ELF-1 (cell line): ENCODE results near the gene PITHD1.
"Not testable (repeated sequence)": the region's sequence is repeated elsewhere in the genome, so short reads cannot be mapped to it uniquely, and the experiment has no call there.

Experiments used
- DNase-seq: peaks from one replicate; pipeline ENCODE4 v3.0.0-alpha.2; 2016; ENCODE audit warnings: low read depth, low spot score

Gene PITHD1

DNA sequence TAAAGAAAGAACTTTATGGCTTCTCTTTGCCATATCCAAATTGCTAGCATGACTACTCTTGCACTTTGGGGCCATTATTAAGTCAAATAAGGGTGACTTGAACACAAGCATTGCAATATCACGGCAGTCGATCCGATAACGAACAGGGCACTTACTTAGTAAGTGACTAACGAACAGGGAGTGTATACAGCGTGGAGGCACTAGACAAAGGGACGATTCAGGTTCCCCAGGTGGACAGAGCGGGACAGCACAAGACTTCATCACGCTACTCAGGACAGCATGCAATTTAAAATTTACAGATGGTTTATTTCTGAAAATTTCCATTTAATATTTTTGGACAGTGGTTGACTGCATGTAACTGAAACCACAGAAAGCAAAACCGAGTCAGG, 5.4 kb upstream of the PITHD1 start:
- DNase-seq, result no peak

DNA sequence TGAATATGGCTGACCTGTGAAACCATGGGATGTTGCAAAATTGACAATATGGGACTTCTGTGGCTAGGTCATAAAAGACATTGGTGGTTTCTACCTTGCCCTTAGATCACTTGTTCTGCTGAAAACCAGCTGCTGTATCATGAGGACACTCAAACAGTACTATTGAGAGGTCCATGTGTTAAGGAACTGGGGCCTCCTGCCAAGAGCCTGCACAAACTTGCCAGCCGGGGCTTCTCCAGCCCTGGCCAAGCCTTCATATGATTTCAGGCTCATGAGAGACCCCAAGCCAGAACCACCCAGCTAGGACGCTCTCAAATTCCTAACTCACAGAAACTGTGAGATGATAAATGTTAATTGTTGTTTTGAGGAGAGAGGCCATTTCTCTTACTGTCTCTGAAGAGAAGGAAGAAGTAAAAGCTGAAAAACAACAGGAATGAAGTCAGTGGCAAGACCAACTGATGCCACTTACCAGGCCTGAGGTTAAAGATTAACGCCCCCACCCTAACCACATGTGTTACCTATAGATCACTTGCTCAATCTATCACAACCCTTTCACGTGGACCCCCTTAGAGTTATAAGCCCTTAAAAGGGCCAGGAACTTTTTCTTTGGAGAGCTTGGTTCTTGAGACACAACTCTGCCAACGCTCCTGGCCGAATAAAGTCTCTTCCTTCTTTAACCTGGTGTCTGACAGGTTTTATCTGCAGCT, 3.9 kb upstream of the PITHD1 start:
- DNase-seq, result no peak

DNA sequence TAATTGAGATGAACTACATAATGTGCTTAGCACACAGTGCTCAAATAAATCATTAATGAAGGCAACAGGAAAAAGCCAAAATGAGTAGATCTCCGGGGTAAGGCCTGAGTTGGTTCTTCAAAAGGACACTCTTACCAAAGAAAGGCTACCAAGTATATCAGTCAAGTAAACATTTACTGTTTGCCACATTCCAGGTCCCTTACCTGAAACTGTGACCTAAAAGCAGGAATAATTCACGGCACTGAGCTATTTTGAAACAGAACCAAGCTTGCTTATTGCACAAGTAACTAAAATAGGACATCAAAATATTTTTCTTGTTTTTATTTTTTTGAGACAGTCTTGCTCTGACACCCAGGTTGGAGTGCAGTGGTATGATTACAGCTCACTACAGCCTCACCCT, 2.0 kb upstream of the PITHD1 start:
- DNase-seq, result no peak

DNA sequence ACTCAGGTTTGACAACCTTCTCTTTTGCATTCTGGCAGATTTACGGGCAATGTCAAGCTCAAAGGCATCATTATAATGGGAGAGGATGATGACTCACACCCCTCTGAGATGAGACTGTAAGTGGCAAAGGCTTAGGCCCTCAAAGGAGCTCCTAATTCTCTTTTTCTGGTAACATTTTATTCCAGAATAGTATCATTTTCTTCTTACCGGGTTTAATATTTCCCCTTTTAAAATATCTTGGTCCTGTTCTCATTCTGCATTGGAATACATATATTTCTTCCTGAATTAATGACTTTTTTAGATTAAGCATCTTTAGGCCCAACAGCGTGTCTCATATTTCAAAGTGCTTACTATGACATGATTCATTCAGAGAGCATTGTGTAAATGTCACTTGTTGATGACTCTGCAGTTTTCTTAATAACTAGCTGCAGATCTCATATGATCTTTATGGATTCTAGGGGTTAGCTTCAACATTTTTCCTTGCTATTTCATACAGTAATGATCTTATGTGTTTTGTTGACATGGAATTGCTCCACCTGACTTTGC, 1.7 kb downstream of the PITHD1 start:
- DNase-seq, result no peak

DNA sequence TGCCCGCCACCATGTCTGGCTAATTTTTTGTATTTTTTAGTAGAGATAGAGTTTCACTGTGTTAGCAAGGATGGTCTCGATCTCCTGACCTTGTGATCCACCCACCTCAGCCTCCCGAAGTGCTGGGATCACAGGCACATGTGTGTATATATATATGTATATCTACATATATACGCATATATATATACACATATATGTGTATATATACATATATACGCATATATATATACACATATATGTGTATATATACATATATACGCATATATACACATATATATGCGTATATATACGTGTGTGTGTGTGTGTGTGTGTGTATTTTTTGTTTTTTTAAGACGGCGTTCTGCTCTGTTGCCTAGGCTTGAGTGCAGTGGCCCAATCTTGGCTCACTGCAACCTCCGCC, 4.9 kb downstream of the PITHD1 start:
- not testable (repeated sequence) for DNase-seq

DNA sequence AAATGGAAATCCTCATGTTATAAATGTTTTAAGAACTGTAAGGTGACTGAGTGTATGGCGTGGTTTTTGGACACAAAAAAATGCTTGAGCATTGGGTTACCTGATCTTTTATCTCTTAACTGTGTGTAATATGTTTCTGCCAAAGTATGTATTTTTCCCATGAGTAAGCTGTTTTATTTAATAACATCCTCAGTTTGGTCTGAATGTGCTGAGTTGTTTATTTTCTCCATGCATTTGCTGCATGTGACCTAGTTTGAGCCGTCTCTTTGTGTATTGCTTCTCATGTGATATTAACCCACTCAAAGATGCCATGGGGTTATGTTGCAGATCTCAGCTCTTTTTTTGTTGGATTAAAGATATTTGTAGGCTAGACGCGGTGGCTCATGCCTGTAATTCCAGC, 6.6 kb downstream of the PITHD1 start:
- no peak for DNase-seq

DNA sequence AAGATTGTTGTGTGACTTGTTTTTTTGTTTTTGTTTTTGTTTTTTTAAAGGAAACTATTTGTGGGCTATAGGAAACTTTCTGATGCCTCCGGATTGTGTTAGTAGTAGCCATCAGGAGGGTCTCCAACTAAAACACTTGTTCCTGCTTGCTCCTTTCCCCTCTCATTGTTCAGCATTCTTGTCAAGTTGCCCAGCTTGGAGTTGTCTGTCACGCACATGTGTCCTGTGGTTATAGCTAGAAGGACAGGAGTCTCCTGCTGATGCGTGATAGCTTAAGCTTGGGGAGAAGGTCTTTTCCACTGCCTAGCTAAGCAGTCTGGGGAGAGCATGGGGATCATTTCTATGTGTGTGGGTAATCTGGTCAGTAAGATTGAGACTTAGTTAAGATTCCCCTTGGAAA, 9.5 kb downstream of the PITHD1 start:
- DNase-seq, result no peak

DNA sequence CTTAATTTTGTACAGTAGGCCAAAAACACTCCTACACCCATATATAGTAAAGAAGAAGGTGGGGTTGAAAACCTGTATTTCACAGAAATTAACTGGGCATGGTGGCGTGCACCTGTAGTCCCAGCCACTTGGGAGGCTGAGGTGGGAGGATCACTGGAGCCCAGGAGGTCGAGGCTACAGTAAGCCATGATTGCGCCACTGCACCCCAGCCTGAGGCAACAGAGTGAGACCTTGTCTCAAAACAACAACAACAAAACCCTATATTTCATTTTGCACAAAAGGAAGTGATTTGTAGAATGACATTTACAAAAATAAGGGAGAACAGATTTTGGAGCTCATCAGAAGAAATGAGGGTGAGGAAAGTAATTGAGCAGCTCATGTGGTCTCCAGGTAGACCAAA, 10.5 kb downstream of the PITHD1 start:
- no peak for DNase-seq

DNA sequence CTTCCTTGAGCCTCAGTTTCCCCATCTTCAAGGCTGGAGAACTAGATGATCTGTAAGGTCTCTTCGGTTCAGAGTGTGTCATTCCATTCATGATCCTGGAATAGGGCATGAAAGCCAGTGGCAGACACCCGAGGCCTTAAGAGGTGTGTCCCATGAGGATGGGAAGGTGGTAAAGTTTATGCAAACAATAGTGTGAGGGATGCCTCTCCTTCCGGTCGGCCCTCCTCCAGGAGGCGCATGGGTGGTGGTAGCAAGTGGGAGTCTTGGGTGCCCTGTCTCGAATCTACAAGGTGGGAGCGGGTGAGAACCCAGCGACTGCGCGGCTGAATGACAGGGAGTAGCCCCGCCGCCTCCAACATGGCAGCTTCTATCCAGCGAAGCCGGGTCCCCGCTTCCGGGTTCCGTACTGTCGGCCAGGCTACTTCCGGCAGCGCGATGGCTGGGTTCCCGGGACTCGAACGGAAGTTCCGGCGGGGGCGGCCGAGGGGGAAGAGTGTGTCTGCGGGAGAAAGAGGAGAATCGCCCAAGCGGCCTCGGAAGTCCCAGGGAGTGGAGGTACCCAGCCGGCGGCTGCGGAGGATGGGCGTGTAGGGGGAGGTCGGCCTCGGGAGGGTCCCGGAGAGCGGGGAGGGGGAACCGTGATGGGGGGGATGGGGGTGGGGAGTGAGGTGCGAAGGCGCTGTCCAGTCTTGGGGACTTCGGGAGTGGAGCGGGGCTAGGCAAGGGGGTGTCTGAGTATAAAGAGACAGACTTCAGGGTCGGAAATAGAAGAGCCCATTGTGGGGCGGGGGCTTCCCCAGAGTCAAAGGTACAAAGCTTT, 12.7 kb downstream of the PITHD1 start, which contains the start of gene LYPLA2:
TSS of gene LYPLA2 (plus strand) at position 450 of the 820 bp plus-strand sequence. CDS start 1,538 bp downstream, outside the sequence.
- peak; percentile 91 for DNase-seq

DNA sequence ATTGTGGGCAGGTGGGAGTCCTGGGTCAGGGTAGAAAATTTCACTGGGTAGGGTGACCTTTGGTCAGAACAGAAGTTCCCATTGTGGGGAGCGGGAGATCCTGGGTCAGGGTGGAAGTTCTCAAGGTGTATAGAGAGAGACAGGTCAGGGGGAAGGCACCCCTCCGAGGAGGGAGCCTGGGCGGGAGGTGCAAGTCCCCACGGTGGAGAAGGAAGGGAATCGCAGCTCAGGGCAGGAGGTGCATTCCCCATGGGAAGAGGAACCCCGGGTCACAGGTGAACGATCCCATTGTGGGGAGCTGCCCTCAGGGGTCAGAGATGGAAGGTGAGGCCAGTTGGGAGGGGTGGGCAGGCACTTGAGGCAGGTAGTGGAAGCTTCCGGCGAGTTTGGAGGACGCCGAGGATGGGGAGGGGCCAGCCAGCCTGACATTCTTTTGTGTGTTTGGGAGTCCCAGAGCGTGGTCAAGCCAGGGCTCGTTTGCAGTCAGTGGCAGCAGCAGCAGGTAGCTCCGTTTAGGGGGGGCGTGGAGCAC, 13.4 kb downstream of the PITHD1 start:
- peak; percentile 65 for DNase-seq

DNA sequence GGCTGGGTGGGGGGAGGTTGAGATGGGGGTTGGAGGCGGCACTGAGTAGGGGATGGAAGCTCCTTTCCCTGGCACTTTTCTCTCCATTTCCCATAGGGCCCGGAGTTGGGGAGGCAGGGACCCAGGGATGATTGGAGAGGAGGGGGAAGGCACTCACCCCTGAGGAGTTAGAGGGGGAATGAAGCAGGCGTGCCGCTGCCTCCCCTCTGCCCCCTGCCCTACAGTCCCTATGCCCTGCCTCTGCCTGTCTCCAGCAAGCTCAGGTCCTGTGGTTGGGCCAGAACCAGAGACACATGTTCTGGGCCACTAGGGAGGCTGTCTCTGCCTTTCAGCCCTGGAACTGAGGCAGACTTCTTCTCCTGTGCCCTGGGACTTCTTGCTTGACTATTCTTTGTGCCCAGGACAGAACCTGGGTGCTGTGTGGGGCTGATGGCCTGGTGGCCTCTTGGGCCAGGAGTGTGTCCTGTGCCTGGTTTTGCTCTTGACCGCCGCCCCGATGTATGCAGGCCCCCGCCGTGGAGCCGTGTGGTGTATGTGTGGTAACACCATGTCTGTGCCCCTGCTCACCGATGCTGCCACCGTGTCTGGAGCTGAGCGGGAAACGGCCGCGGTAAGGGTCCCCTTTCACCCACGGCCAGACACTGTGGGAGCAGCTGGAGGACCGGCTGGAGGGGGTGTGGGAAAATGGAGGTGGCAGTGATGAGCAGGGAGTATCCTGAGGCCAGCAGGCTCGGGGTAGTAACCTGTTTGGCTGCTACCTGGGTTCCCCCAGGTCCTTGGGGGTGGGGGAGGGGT, 14.1 kb downstream of the PITHD1 start:
- no peak for DNase-seq

DNA sequence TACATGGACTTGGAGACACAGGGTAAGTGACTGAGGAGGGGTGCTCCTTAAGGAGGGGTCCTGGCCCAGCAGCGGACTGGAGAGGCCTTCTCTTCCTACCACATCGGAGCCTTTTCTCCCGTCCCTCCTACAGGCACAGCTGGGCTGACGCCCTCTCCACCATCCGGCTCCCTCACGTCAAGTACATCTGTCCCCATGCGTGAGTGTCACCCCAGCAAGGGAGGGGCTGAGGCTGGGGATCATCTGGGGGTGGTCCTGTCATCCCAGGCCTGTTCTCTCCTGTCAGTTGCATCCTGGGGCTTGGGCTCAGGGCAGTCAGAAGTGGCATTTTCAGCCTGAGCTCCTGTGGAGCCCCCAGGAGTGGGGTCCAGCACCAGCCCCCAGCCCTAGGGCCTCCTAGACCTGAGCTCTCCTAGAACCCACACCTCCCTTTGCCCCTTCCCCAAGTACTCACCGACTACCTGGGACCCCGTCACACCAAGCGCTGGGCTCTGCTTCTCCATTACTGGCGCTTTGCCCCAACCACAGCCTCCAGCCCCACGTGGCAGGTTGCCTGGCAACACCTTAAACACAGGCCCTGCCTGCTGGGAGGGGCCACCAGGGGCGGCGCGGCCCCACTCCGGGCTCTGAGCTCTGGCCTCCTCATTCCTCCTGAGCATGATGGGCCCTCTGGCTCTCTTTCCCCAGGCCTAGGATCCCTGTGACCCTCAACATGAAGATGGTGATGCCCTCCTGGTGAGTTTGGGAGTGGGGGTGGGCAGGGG, 15.0 kb downstream of the PITHD1 start:
- DNase-seq, result no peak

DNA sequence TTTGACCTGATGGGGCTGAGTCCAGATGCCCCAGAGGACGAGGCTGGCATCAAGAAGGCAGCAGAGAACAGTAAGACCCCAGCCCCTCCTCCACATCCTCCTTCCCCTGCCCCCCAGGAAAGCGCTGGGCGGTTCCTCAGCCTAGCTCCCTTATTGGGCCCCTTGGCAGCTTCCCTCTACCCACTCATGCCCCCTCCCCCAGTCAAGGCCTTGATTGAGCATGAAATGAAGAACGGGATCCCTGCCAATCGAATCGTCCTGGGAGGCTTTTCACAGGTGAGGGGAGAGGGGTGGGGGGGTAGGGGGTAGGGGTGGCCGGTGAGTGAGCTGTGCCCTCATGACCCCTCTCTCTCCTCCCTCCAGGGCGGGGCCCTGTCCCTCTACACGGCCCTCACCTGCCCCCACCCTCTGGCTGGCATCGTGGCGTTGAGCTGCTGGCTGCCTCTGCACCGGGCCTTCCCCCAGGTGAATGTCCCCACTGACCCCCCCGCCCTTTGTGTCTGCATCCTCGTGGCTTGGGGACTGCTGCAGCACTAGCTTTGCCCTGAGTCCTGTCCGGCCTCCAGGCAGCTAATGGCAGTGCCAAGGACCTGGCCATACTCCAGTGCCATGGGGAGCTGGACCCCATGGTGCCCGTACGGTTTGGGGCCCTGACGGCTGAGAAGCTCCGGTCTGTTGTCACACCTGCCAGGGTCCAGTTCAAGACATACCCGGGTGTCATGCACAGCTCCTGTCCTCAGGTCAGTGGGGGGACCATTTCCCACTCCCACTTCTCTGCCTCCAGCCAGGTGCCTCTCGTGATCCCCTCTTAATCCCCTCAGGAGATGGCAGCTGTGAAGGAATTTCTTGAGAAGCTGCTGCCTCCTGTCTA, 15.9 kb downstream of the PITHD1 start:
- no peak for DNase-seq

DNA sequence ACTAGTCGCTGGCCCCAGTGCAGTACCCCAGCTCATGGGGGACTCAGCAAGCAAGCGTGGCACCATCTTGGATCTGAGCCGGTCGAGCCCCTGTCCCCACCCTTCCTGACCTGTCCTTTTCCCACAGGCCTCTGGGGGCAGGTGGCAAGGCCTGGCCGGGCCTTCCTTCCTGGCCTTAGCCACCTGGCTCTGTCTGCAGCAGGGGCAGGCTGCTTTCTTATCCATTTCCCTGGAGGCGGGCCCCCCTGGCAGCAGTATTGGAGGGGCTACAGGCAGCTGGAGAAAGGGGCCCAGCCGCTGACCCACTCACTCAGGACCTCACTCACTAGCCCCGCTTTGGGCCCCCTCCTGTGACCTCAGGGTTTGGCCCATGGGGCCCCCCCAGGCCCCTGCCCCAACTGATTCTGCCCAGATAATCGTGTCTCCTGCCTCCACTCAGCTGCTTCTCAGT, 16.5 kb downstream of the PITHD1 start:
- DNase-seq, result not testable (repeated sequence)

DNA sequence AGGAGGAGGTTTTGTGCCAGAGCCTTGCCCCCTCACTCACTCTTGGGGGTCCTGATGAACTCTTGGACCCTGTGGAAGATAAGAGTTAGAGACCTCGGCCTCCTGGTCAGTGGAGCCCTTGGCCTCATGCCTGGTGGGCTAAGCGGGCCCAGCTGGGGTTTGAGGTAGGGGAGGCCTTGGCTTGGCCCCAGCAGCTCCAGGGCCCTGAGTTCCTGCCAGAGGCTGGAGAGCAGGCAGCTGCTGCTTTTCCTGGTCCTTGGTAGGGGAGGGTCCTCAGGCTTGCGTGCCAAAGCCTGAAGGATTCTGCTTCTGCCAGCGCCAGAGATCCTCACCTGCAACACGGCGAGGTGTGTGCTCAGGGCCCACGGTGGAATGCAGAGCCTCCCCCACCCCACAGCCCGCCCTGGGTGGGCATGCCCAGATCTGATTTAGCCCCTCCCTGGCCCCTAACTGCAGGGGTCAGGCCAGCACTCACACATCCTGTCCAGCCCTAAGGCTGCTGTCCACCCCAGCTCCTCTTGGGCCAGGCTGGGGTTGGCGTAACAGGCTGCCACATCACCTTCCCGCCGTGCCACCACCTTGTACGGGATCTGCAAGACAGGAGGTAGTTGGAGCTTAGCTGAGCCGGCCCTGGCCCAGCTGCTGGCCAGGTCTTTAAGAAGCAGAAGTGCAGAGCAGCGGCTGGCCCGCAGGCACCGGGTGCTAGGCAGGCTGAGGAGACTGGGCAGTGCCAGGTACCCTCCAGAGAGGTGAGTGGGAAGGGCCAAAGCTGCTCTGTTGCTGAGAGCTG, 17.7 kb downstream of the PITHD1 start:
- DNase-seq, result no peak

DNA sequence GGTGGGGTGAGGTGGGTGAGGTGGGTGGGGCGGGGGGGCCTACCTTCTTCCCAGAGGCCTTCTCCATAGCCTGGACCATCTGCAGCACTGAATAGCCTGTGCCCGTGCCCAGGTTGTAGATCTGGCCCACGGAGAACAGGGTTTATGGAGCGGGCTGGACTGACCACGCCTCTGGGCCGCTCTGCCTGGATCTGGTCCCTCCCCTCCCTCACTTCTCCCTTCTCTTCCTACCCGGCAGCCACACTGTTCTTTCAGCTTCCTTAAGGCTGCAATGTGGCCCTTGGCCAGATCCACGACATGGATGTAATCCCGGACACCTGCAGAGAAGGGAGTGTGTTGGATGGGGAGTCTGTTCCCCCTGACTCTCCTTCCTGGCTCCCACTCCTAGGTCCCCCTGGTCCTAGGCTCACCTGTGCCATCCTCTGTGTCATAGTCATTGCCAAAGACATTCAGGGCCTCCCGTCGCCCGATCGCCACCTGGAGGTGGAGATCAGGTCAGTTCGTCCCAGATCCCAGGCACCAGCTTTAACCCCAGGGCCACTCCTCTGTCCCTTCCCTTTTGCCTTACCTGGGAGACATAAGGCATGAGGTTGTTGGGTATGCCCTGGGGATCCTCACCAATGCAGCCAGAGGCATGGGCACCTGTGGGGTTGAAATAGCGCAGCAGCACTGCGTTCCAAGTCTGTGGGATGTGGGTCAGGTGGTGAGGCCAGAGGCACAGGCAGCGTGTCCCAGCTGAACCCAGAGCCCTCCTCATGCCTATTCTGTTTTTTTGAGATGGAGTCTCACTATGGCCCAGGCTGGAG, 18.5 kb downstream of the PITHD1 start:
- peak; percentile 24 for DNase-seq

DNA sequence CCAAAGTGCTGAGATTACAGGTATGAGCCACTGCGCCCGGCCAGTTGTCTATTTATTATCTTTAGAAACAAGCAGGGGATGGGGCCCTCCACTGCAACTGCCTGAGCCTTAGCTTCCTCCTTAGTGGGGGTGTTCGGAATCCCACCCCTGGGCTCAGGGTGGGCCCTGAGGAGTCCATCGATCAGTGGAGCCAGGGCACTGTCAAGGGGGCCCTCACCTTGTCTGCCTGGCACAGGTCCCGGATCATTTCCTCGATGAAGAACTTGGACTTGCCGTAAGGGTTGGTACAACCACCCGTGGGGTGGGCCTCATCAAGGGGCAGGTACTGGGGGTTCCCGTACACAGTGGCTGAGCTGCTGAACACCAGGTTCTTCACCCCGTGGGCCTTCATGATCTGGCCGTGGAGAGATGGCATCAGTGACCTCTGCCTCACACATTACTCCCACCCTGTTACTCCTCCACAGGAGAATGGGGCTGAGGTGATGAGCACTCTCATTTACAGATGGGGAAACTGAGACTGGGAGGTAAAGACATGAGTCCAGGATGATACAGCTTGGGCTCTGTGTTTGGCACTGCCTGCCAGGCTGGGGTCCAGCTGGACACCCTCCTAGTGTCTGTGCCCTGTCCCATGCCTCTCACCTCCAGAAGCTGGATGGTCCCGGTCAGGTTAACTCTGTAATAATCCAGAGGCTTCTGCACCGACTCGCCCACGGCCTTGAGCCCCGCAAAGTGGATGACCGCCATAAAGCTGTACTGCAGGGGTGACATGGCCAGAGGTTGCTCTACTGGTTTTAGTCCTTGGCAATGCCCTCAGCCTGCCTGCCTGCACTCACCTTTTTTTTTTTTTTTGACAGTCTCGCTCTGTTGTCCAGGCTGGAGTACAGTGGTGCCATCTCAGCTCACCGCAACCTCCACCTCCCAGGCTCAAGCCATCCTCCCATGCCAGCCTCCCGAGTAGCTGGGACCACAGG, 19.5 kb downstream of the PITHD1 start:
- DNase-seq, result no peak
